T-cell (primary cell): ENCODE measurements around the gene EPHB4. TPM values are rescaled to one million over a fixed set of nuclear protein-coding genes. Genes with fewer than 3 reads are reported as not detected.
"Not testable (repeated sequence)": the region's sequence is repeated elsewhere in the genome, so short reads cannot be mapped to it uniquely, and the experiment has no call there.

Experiments used
- ATAC-seq, 4 experiments: fragments of 200-7000 bp in 3 of 4; fragments of 150-1000 bp in 1 of 4; cut with Tn5 transposase; replicated peaks in 1 of 4; 1 replicate in 3 of 4; 2 replicates in 1 of 4; pipeline ENCODE4 v1.10.0; 2021; ENCODE audit warnings: moderate library complexity in 3 of 4, mild to moderate bottlenecking in 2 of 4, moderate number of reproducible peaks in 1 of 4
- CTCF ChIA-PET, 2 donors: fragments of 300-600 bp; sonication (Branson Sonifier 250); formaldehyde crosslinking; loops; one replicate each; lab custom pipeline; 2022; ENCODE audit warnings: antibody characterized with exemption in 2 of 2; lab: Charles Lee
- POLR2A ChIA-PET, 2 donors: fragments of 300-600 bp; sonication (Branson Sonifier 250); formaldehyde crosslinking; loops; one replicate each; lab custom pipeline; 2022; ENCODE audit warnings: antibody characterized with exemption in 2 of 2; lab: Charles Lee
- DNase-seq, 35 experiments: peaks; one replicate each; pipeline versions ENCODE4 v3.0.0 to v3.0.0-alpha.2; 2013 to 2023
- H3K27ac ChIP-seq: one replicate; pipeline ENCODE4 v1.5.1; 2013; ENCODE audit warnings: low read length
- H3K27me3 ChIP-seq, 2 experiments: replicated peaks in 1 of 2; 1 replicate in 1 of 2; 2 replicates in 1 of 2; pipeline versions ENCODE4 v1.6.1 to v1.7.0; 2013; ENCODE audit warnings: low read length in 1 of 2, mixed read lengths in 1 of 2; ENCODE audit not compliant: control insufficient read depth in 2 of 2, insufficient read depth in 2 of 2; ENCODE audit errors: extremely low read depth in 1 of 2
- H3K36me3 ChIP-seq, 2 donors: 1 replicate in 1 of 2; 2 replicates in 1 of 2; pipeline versions ENCODE4 v1.6.1 to v1.7.0; 2013; ENCODE audit warnings: low read length in 1 of 2; ENCODE audit not compliant: control insufficient read depth in 2 of 2, insufficient read depth in 1 of 2; ENCODE audit errors: extremely low read depth in 1 of 2
- H3K4me1 ChIP-seq, 2 experiments: 1 replicate in 1 of 2; 2 replicates in 1 of 2; pipeline versions ENCODE4 v1.6.1 to v1.7.0; 2013; ENCODE audit warnings: low read length in 2 of 2, mixed read lengths in 1 of 2; ENCODE audit not compliant: insufficient read depth in 2 of 2, control insufficient read depth in 1 of 2; ENCODE audit errors: extremely low read depth in 1 of 2
- H3K4me3 ChIP-seq, 2 donors: 1 replicate in 1 of 2; 2 replicates in 1 of 2; pipeline versions ENCODE4 v1.5.1 to v1.7.0; 2013; ENCODE audit warnings: mild to moderate bottlenecking in 2 of 2, low read length in 1 of 2, moderate library complexity in 1 of 2; ENCODE audit not compliant: control insufficient read depth in 1 of 2; ENCODE audit errors: extremely low read depth in 1 of 2
- H3K9me3 ChIP-seq: 2 replicates; pipeline ENCODE4 v1.7.0; 2013
- H3K27ac Mint-ChIP-seq, 2 donors: one replicate each; pipeline ENCODE4 v1.8.0; 2020 to 2021; ENCODE audit warnings: mild to moderate bottlenecking in 2 of 2, mixed read lengths in 2 of 2
- H3K27me3 Mint-ChIP-seq, 2 donors: one replicate each; pipeline ENCODE4 v1.8.0; 2021 to 2022; ENCODE audit warnings: mixed read lengths in 2 of 2
- H3K36me3 Mint-ChIP-seq: one replicate; pipeline ENCODE4 v1.8.0; 2021; ENCODE audit warnings: mixed read lengths
- H3K4me1 Mint-ChIP-seq, 3 donors: one replicate each; pipeline ENCODE4 v1.8.0; 2020 to 2022; ENCODE audit warnings: mixed read lengths in 3 of 3, mild to moderate bottlenecking in 1 of 3
- H3K4me3 Mint-ChIP-seq, 3 donors: one replicate each; pipeline ENCODE4 v1.8.0; 2020 to 2022; ENCODE audit warnings: mild to moderate bottlenecking in 3 of 3, mixed read lengths in 3 of 3, moderate library complexity in 3 of 3
- H3K9me3 Mint-ChIP-seq, 3 donors: one replicate each; pipeline ENCODE4 v1.8.0; 2020 to 2022; ENCODE audit warnings: mixed read lengths in 3 of 3
- WGBS: methylation state at CpG from one replicate; pipeline ENCODE4 v1.1.5; 2013; ENCODE audit warnings: missing lambda C conversion rate; ENCODE audit not compliant: insufficient coverage; 5-methylcytosine and 5-hydroxymethylcytosine counted together
- total RNA-seq, 35 experiments: library from RNA in 6 of 35; stranded (reverse) in 6 of 35; fragments of 120-200 nt in 1 of 35; gene quantifications; one replicate each; pipeline versions ENCODE4 v1.2.1 to v1.2.4 and lab custom pipeline; 2013 to 2026

The EPHB4 gene
- total RNA-seq, 5 donors from 2014 or later (not counting 1 experiment from before 2014, with no cell fraction given), result 7.8 to 12.7 (median 9.5) TPM

DNA sequence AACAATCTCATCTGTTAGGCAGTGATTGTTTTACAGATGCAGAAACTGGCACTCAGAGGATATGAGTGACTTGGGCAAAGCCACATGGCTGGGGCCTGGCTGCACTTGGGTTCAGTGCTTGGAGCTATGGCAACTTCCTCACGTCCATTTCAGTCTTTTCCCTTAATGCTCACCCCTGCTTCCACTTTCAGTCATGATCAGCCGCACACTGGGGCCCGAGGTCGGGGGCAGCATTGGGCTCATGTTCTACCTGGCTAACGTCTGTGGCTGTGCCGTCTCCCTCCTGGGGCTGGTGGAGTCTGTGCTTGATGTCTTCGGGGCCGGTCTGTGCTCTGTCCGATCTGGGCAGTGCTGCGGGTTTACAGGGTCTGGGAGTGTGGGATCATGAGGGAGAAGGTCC is 28.2 kb upstream of the EPHB4 start:
- DNase-seq (no peak), ATAC-seq (no peak)
- Mint-ChIP-seq H3K4me3 (no peak overlapping the region), H3K27ac (peak overlapping the region; percentile 14 to 24), H3K9me3 (no peaks in the 10 kb centered on the region), H3K4me1 (peaks cover 18 to 32% (median 19%) of the 10 kb centered on the region in 3 donors), H3K27me3 (no peaks in the 10 kb centered on the region), H3K36me3 (peaks cover 23% of the 10 kb centered on the region)
- Histone ChIP-seq H3K4me1 (peaks cover 3 to 26% of the 10 kb centered on the region in 2 experiments), H3K36me3 (peaks cover 4 to 32% of the 10 kb centered on the region in 2 donors), H3K27me3 (no peaks in the 10 kb centered on the region), H3K4me3 (no peak overlapping the region), H3K27ac (no peak overlapping the region), H3K9me3 (no peaks in the 10 kb centered on the region)
- WGBS, result 98% methylated on average over 8 of the region's 10 CpGs
- POLR2A ChIA-PET, result no interaction called here
- CTCF ChIA-PET, result interaction anchor here in 1 of 2 donors (0.6 kb wide), 1 partner anchor 155 kb away, joined by 5 read pairs; no protein-coding TSS in a partner anchor

DNA sequence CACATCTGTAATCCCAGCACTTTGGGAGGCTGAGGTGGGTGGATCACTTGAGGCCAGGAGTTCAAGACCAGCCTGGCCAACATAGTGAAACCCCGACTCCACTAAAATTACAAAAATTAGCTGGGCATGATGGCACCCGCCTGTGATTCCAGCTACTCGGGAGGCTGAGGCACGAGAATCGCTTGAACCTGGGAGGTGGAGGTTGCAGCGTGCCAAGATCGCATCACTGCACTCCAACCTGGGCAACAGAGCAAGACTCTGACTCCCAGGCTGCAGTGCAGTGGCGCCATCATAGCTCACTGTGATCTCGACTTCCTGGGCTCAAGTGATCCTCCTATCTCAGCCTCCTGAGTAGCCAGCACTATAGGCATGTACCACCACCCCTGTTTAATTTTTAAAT is 27.6 kb upstream of the EPHB4 start:
- H3K27me3 Mint-ChIP-seq, ATAC-seq, CTCF ChIA-PET, POLR2A ChIA-PET, H3K4me3 ChIP-seq, DNase-seq, H3K9me3 Mint-ChIP-seq, H3K27ac ChIP-seq, H3K9me3 ChIP-seq, H3K27me3 ChIP-seq: not testable (repeated sequence)
- peak overlapping the region in 1 of 3 donors; percentile 90 for H3K4me3 Mint-ChIP-seq
- peaks cover 0 to 25% of the 10 kb centered on the region in 2 donors for H3K36me3 ChIP-seq
- WGBS, result 95% methylated on average over 6 of the region's 9 CpGs
- peak overlapping the region in 1 of 2 donors; percentile 11 for H3K27ac Mint-ChIP-seq
- H3K4me1 Mint-ChIP-seq, result peaks cover 14 to 32% (median 19%) of the 10 kb centered on the region in 3 donors
- peaks cover 3 to 26% of the 10 kb centered on the region in 2 experiments for H3K4me1 ChIP-seq
- H3K36me3 Mint-ChIP-seq, result peaks cover 17% of the 10 kb centered on the region

DNA sequence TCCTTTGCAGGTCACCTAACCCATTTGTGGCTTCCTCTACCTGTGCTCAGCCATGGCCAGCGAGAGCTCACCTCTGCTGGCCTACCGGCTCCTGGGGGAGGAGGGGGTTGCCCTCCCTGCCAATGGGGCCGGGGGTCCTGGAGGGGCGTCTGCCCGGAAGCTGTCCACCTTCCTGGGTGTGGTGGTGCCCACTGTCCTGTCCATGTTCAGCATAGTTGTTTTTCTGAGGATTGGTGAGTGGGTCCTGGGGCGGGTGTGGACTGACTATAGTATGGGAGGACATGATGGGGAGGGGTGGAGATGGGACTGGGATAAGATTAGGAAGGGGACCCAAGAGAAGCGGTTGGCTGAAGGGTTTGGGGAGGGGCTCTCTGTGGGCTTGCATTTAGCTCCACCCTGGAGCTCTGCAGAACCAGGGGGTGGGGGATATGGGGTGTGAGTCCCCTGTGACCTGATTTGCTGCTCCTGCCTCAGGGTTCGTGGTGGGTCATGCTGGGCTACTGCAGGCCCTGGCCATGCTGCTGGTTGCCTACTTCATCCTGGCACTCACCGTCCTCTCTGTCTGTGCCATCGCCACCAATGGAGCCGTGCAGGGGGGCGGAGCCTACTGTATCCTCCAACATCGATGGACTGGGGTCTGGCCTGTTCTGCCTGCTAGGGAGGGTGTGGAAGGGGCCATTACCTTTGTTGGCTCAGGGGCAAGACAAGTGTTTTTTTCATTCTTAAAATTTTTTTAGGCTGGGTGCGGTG is 27.0 kb upstream of the EPHB4 start:
- Histone ChIP-seq H3K36me3 (peaks cover 0 to 20% of the 10 kb centered on the region in 2 donors), H3K9me3 (no peaks in the 10 kb centered on the region), H3K4me3 (no peak overlapping the region), H3K27ac (no peak overlapping the region), H3K4me1 (peaks cover 3 to 26% of the 10 kb centered on the region in 2 experiments), H3K27me3 (no peaks in the 10 kb centered on the region)
- DNase-seq (no peak), ATAC-seq (no peak)
- Mint-ChIP-seq H3K36me3 (peaks cover 12% of the 10 kb centered on the region), H3K27ac (peak overlapping the region; percentile 23 to 52), H3K9me3 (no peaks in the 10 kb centered on the region), H3K4me1 (peaks cover 11 to 32% (median 19%) of the 10 kb centered on the region in 3 donors), H3K4me3 (peak overlapping the region; percentile 86 to 90 (median 89)), H3K27me3 (no peaks in the 10 kb centered on the region)
- CTCF ChIA-PET, result interaction anchor here in 1 of 2 donors (0.7 kb wide), 2 partner anchors 17 to 201 kb away, joined by 3 to 4 read pairs; no protein-coding TSS in a partner anchor
- POLR2A ChIA-PET, result no interaction called here
- 95% methylated on average over 6 of the region's 14 CpGs for WGBS

DNA sequence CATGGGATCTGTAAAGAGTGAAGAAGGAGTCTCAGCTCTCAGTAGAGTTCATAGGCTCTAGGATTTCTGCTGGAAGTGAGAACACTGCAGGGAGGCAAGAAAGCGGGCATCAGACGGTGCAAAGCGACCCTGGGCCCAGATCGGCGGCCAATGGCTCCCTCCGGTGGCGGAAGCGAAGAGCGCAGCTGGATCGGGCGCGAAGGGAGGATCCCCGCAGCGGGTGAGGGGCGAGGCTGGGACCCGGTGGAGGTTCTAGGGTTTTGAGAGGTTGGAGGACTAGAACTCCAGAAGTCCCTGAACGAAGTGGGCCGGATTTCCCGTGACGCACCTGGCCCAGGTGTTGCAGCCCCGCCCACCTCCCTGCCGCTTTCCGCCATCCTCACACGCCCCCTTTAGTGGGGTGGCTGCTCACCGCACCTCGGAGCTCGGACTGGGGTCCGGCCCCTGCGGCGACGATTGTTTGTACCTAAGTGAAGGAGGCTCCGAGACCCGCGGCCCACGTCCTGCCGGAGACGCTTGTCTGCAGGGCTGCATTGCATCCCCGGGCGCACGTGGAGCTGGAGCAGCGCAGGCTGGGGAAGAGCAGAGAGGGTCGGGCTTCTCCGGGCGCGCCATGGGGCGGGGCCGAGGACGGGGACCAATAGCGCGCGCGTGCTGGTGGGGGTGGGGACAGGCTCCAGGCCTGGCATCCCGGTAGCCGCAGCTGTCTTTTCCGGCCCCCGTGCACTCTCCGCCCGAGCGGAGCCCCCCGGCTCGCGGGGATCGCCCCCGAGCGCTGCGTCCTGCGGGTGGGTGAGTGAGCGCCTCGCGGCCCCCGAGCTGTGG is 24.9 kb upstream of the EPHB4 start, which contains the start of gene SLC12A9:
TSS of gene SLC12A9 (plus strand) at position 666 of the 825 bp plus-strand sequence. CDS start 1,485 bp downstream, outside the sequence.
- CTCF ChIA-PET, result interaction anchor here (0.5 to 1.8 kb wide), 15 partner anchors 10 to 950 kb away, joined by 3 to 23 read pairs (median 6); partner anchors contain the start of genes POP7 (in 2 of the 2), SRRT (in 1 of the 2) and UFSP1 (in 1 of the 2)

DNA sequence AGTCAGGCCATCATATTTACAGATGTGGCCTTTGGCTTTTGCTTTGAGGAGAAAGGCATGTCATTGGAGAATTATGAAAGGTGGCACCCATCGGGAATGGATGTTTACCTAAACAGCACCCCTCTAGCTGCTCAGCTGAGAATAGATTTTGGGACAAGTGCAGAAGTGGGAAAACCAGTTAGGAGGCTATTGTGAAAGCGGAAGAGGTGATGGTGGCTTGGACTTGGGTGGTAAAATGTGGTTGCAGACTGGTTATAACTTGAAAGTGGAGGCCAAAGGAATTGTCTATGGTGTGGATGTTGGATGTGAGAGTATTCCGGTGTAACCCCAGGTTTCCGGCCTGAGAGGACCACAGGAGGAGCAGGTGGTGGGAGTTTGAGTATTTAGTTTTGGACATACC is 20.0 kb upstream of the EPHB4 start:
- Histone ChIP-seq H3K4me3 (no peak overlapping the region), H3K27me3 (no peaks in the 10 kb centered on the region), H3K36me3 (no peaks in the 10 kb centered on the region), H3K4me1 (peaks cover 3 to 11% of the 10 kb centered on the region in 2 experiments), H3K9me3 (no peaks in the 10 kb centered on the region), H3K27ac (no peak overlapping the region)
- DNase-seq (no peak), ATAC-seq (no peak)
- CTCF ChIA-PET, result no interaction called here
- POLR2A ChIA-PET, result no interaction called here
- Mint-ChIP-seq H3K4me3 (no peak overlapping the region), H3K27me3 (no peaks in the 10 kb centered on the region), H3K36me3 (no peaks in the 10 kb centered on the region), H3K9me3 (no peaks in the 10 kb centered on the region), H3K4me1 (peaks cover 6% of the 10 kb centered on the region in 3 donors), H3K27ac (no peak overlapping the region)
- 92% methylated on average over 4 of the region's 4 CpGs for WGBS

More for the DNA sequence above, 24.9 kb upstream of the EPHB4 start, which contains the start of gene SLC12A9:
- Mint-ChIP-seq H3K36me3 (peaks cover 8% of the 10 kb centered on the region), H3K9me3 (no peaks in the 10 kb centered on the region), H3K4me1 (peaks cover 11 to 32% (median 19%) of the 10 kb centered on the region in 3 donors), H3K27me3 (no peaks in the 10 kb centered on the region), H3K27ac (peak within 1 kb of the TSS; percentile 84 to 88), H3K4me3 (peak within 1 kb of the TSS; percentile 86 to 90 (median 89))
- Histone ChIP-seq H3K27ac (peak within 1 kb of the TSS; percentile 70), H3K36me3 (peaks cover 0 to 13% of the 10 kb centered on the region in 2 donors), H3K4me1 (peaks cover 3 to 26% of the 10 kb centered on the region in 2 experiments), H3K9me3 (no peaks in the 10 kb centered on the region), H3K27me3 (no peaks in the 10 kb centered on the region), H3K4me3 (peak within 1 kb of the TSS; percentile 66 to 68)
- under 1% methylated on average over 63 of the region's 71 CpGs for WGBS
- POLR2A ChIA-PET, result interaction anchor here (0.5 to 1.0 kb wide), 4 partner anchors 10 to 147 kb away, joined by 3 to 7 read pairs (median 5); partner anchors contain the start of gene POP7 (in 1 of the 2)
- peak; percentile 66 to 89 (median 77) for DNase-seq
- peak; percentile 93 to 97 (median 96) for ATAC-seq
